ENCODE data around the gene KLHL7.

Gene KLHL7, protein sequence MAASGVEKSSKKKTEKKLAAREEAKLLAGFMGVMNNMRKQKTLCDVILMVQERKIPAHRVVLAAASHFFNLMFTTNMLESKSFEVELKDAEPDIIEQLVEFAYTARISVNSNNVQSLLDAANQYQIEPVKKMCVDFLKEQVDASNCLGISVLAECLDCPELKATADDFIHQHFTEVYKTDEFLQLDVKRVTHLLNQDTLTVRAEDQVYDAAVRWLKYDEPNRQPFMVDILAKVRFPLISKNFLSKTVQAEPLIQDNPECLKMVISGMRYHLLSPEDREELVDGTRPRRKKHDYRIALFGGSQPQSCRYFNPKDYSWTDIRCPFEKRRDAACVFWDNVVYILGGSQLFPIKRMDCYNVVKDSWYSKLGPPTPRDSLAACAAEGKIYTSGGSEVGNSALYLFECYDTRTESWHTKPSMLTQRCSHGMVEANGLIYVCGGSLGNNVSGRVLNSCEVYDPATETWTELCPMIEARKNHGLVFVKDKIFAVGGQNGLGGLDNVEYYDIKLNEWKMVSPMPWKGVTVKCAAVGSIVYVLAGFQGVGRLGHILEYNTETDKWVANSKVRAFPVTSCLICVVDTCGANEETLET

DNA sequence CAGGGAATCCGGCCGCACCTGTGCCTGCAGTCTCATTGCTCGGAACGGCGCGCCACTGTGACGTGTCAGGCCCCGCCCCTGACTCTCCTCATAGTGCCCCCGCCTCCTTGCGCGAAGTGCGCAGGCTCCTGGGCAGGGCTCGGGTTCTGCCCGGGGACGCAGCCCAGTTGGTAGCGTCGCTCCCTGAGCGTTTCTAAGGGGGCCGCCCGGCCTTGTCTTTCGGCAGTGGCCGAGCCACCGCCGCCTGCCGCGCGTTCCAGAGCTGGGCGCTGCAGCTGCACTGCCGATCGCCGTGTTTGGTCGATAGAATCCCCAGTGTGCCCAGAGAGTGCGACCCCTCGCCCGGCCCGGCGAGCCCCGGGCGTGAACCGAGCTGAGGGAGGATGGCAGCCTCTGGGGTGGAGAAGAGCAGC, at the start of gene KLHL7:
Gene KLHL7, plus strand, starts transcription at position 142 of the 413 bp plus-strand sequence. Its CDS starts 242 bp downstream, at position 384.
- DNase-seq (ENCODE audit: low read depth in 2 of 2), result peak; percentile 96 to 97

- DNase-seq (ENCODE audit: low read depth in 2 of 2), result no peak
These were observed 47.0 kb upstream of the KLHL7 start for GRCh38 chr7:23058408-23059096.

DNA sequence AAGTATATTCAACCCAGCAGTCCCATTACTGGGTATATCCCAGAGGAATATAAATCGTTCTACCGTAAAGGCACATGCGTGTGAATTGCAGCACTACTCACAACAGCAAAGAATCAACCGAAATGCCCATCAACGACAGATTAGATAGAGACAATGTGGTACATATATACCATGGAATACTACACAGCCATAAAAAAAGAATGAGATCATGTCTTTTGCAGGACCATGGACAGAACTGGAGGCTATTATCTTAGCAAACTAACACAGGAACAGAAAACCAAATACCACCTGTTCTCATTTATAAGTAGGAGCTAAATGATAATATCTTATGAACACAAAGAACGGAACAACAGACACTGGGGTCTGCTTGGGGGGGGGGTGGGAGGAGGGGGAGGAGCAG, 44.3 kb upstream of the KLHL7 start:
- DNase-seq (ENCODE audit: low read depth in 2 of 2), result no peak

DNA sequence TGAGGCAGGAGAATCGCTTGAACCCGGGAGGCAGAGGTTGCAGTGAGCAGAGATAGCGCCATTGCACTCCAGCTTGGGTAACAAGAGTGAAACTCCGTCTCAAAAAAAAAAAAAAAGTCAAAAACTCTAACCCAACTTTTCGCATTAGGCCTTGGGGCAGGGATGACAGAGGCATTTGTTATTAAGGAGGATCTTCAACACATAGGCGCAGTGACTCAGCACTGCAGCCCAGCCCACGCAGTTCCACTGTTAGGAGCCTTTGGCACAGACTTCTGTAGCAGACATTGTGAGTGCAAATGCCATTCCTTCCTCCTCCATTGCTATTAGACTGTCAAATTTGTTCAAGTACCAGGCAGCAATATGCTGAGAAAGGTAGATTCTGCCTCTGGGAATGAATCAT, 43.1 kb upstream of the KLHL7 start:
- DNase-seq (ENCODE audit: low read depth in 2 of 2), result peak in 1 of 2 donors; percentile 1

DNA sequence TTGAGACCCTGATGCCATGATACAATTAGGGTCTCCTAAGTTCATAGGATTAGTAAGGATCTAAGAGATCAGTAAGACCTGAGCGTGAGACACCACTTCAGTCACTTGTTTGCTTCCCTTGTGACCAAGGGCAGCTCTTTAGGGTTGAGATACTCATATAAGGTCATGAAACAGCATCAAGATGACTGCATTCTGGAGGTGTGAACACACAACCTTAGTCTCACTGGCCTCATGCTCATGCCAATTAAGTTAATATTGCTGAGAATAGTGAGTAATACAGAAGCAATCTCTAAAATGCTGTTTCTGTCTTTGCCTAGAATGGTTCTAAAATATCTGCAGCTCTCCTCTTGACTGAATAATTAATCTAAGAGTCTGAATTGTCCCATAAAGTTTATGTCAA, 39.6 kb upstream of the KLHL7 start:
- DNase-seq (ENCODE audit: low read depth in 2 of 2), result no peak

DNA sequence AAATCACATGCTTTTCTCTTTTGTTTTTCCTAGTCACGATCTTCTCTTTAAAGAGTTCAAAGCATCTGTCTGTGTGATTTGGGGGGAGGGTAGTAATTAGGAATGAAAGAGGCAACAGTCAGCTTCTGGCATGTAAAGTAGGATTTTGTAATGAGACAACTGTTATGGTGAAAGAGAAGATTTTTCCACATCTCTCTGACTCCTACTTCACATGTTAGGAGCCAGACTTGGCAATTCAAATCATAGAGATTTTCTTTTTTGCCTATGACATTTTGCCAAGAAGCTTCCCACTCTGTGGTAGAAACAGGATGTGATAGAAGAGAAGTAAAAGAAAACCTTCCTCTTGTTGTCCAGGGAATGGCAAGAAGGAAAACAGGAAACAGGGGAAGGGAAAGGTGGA, 38.3 kb upstream of the KLHL7 start:
- DNase-seq (ENCODE audit: low read depth in 2 of 2), result no peak

DNA sequence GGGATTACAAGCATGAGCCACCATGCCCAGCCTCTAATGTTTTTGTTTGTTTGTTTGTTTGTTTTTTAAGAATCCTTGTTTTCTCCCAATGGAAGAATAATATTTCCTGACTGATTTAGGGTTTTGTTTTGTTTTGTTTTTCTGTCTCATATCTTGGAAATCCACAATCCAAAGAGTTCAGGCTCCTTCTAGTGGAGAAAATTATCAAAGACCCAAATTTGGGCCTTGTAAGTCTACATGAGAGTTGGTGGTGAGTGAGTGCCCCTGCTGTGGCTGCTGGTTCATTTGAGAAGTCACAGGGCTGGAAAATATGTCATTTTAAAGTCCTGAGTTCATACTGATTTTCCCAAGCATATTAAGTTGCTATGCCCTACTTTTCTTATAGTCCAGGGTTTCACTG, 33.5 kb upstream of the KLHL7 start:
- DNase-seq (ENCODE audit: low read depth in 2 of 2), result no peak

GRCh38 chr7:23072922-23073321, 32.7 kb upstream of the KLHL7 start:
- no peak for DNase-seq (ENCODE audit: low read depth in 2 of 2)

DNA sequence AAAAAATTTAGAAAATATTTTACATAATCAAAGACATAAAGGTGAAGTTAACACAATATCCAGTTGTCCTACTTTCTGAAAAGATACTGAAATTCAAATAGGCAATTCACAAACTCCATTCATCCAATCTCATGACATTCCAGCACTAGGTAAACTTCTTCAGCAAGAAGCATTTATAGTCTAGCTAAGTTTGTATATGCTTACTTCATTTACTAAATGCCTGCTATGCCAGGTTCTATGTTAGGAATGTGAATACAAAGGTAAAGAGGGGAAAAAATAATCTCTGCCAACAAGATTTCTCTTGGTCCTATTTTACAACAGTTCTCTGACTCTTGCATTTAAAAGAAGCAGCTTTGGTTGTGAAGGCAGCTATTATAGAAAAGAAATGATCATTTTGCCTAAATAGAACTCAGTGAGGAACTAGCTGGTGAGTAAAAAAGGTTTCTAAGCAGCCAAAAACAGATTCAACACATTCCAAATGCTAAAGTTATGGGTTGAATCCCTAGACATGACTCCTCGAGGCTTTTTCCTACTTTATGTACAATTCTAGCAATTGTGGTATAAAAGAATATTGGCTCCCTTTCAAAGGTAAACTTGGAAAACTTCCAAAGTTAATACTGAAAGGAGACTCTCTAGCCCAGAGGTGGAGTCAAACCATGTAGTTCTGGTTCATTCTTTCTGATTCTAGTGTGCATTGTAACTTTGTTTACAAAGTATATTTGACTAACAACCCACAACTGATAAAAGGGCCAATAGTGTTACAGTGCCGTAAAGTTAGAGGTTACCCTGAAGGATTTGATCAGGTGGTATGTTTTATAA, 30.9 kb upstream of the KLHL7 start:
- no peak for DNase-seq (ENCODE audit: low read depth in 2 of 2)

DNA sequence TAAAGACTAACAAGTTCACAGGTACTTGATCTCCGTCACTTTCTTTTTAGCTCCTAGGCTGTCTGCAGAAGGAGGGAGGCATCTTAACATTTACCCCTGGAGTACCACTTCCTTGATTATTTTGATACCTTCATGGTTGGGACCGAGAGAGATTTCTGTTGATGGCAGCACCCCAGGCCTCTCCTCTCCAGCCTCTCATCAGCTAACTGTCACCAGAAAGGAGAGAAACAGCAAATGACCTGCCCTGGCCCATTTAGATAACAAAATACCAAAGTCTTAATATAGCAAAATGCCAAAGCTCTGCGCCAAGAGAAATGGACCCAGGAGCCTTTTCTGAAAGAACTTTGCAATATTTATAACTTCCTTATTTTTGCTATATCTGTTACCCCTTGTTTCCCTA, 30.0 kb upstream of the KLHL7 start:
- no peak for DNase-seq (ENCODE audit: low read depth in 2 of 2)

GRCh38 chr7:23076772-23077171, 28.8 kb upstream of the KLHL7 start:
- DNase-seq (ENCODE audit: low read depth in 2 of 2), result no peak

GRCh38 chr7:23093111-23093510, 12.5 kb upstream of the KLHL7 start:
- DNase-seq (ENCODE audit: low read depth in 2 of 2), result no peak

GRCh38 chr7:23093546-23093945, 12.0 kb upstream of the KLHL7 start:
- DNase-seq (ENCODE audit: low read depth in 2 of 2), result no peak

DNA sequence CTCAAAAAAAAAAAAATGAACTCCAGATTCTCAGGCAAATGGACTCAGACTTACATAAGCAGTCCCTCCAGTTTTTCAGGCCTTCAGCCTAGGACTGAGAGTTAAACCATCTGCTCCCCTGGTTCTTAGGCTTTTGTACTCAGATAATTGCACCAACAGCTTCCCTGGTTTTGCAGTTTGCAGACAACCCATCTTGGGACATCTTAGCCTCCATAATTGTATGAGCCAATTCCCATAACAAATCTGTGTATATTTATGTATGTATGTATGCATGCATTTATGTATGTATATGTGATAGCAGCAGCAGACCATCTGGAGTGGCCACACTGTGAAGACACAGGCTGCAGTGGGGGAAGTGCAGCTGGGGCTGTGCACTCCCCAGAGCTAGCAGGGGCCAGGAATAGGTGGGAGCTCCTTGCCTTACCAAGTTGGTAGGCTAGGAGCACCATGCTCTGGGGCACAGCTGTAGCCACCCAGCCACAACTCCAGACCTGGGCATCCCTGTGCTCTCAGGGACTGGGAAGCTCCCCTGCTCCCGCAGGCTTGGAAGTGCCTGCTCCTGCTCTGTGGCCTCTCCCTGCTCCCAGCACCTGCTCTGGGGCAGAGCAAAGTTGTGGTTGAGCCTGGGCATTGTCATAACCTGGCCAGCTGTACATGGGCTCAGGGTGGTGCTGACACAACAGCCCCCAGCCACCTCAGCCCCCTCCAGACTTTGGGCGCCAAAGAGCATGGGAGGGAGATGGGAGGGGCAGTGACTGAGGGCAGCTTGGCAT, 8.9 kb upstream of the KLHL7 start:
- DNase-seq (ENCODE audit: low read depth in 2 of 2), result no peak

DNA sequence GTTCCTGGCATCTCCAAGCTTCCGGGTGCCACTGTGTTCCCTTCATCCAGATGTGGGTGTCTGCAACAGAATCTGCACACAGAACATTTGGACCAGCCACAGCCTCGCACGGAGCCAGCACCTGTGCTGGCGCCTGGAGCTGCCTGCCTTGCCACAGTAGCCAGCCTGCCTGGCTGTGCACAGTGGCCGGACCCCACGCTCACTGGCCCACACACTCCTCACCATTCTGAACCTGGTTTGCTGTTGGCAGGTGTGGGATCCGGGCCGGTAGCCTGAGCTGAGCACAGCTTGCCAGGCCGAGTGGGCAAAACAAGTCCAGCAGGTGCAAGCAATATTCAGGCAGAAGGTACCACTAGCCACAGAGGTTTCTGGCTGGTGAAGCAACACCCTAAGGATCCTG, 7.6 kb upstream of the KLHL7 start:
- no peak for DNase-seq (ENCODE audit: low read depth in 2 of 2)

GRCh38 chr7:23098460-23098859, 7.1 kb upstream of the KLHL7 start:
- no peak for DNase-seq (ENCODE audit: low read depth in 2 of 2)

GRCh38 chr7:23100697-23101096, 4.9 kb upstream of the KLHL7 start:
- DNase-seq (ENCODE audit: low read depth in 2 of 2), result no peak

- DNase-seq (ENCODE audit: low read depth in 2 of 2), result no peak
These were observed 420 bp upstream of the KLHL7 start for GRCh38 chr7:23105086-23105643.

- peak; percentile 23 to 27 for DNase-seq (ENCODE audit: low read depth in 2 of 2)
These were observed 655 bp downstream of the KLHL7 start for GRCh38 chr7:23106057-23106822.

All from stimulated activated CD8-positive, alpha-beta memory T cell treated with anti-CD3 and anti-CD28 coated beads, Interleukin-2, amount 100 ng/mL, for 48 hours (primary cell).